A549 treated with AZD2906 at 1 μM for 4 hours (cell line): ENCODE data around the gene KLKB1. TPM values are rescaled to one million over a fixed set of nuclear protein-coding genes. Genes with fewer than 3 reads are reported as not detected.

Source experiments
- total RNA-seq: library from RNA; stranded (reverse); fragments of 200-300 nt; extraction: Qiagen RNA extraction; gene quantifications from 5 replicates; pipeline ENCODE4 v1.2.3, GENCODE V29; 2022

The KLKB1 gene
- not detected in 5 replicates for total RNA-seq

DNA sequence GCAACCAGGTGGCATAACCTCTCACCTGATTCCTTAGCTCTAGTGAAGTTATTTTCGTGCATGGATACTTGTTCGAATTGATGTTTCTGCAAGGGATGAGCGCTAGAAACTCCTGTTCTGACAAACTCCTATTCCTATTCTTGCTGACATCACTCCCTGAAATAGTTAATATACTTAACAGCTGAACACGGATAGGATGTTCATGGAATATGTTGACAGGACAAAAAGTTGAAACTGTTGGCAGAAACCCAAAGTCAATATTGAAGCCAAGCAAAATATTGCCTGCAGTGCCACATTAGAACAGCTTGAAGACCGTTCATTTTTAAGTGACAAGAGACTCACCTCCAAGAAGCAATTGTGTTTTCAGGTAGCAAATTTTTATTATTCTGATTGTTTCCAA is at the start of gene KLKB1:
KLKB1 (plus strand) TSS at position 287 of the 400 bp plus-strand sequence. CDS start 689 bp downstream, outside the sequence.

DNA sequence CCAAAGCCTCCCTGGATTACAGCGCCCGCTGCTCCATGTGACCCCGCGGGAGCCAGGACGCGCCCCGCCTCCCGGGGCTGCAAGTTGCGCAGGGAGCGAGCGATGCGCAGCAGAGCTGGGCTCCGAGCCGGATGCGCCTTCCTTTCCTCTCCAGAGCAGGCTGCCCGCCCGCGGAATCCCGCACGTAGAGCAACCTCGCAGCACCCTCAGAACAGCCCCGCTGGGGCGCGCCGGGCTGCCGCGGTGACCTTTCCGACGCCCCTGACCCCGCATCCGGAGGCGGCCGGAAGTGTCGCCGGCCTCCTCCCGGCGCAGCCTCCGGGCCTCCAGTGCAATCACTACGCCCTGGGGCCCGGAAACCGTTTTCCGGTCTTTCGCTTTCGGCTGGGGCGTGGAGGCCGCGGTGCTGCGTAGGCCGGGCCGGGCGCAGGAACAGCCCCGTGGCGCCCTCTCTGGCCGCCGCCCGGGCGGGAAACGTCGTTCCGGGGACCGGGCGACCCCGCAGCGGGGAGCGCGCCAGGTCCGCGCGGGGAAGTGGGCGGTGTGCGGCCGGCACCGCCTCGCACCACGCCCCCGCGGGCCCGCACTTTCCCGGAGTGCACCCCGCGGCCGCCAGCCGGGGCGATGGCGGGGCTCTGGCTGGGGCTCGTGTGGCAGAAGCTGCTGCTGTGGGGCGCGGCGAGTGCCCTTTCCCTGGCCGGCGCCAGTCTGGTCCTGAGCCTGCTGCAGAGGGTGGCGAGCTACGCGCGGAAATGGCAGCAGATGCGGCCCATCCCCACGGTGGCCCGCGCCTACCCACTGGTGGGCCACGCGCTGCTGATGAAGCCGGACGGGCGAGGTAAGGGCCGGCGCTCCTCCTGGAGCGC is 35.9 kb upstream of the KLKB1 start, which contains the start of gene CYP4V2:
CYP4V2 (plus strand) TSS at position 368 of the 866 bp plus-strand sequence; CDS start at position 625, 257 bp downstream.

DNA sequence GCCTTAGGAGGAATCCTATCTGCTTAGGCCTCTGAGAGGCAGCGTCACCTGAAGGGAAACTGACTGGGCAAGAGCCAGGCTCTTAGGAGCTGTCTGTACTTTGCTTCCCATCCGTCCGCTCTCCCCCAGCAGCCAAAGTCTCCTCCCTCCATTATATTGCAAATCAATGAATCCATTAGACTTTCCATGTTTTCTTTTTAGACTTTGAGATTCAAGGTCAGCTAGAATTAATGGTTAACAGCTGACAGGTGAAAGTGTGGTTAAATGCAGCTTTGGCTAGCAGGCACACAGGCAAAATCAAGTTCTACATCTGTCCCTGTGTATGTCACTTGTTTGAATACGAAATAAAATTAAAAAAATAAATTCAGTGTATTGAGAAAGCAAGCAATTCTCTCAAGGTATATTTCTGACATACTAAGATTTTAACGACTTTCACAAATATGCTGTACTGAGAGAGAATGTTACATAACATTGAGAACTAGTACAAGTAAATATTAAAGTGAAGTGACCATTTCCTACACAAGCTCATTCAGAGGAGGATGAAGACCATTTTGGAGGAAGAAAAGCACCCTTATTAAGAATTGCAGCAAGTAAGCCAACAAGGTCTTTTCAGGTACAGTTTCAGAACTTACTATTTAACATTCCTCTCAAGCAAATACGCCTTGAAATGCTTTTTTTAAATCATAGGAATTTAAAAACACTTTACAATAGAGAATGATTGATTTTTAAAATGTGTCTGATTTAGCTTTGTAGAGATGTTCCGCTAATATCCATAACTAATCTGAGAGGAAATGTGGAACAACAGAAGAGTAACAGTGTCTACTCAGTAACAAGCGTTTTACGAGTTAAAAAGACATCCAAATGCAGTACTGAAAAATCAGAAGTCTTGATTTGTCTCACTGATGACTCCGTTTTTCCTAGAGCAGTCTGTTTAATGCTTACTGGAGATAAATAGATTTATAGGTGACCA is 38.7 kb downstream of the KLKB1 start, which contains the start of gene F11:
F11 (plus strand) TSS at position 507 of the 970 bp plus-strand sequence. CDS start 948 bp downstream, outside the sequence.

Other genes starting within 250 kb of the KLKB1 start
- gene TLR3, start 158.4 kb upstream of the KLKB1 start, total RNA-seq = 0.15 to 0.50 TPM (median 0.32 TPM) in 5 replicates
- 1.2 to 1.8 TPM (median 1.4 TPM) in 5 replicates for gene FAM149A, start 122.8 kb upstream of the KLKB1 start, total RNA-seq
- 2.5 to 3.5 TPM (median 3.1 TPM) in 5 replicates for gene CYP4V2, start 35.9 kb upstream of the KLKB1 start, total RNA-seq
- not detected in 5 replicates for gene F11, start 38.7 kb downstream of the KLKB1 start, total RNA-seq